WERI-Rb-1 (cell line): ENCODE data around the gene CMC1.
"Not testable (repeated sequence)": the region's sequence is repeated elsewhere in the genome, so short reads cannot be mapped to it uniquely, and the experiment has no call there.

Source experiments
- DNase-seq: peaks from one replicate; pipeline ENCODE4 v3.0.0-alpha.2; 2020
- H3K27ac ChIP-seq: fragments of 250-450 bp; sonication (Bioruptor Pico); 2 replicates; pipeline ENCODE4 v1.5.1; 2020; ENCODE audit warnings: mild to moderate bottlenecking, moderate library complexity
- H3K27me3 ChIP-seq: fragments of 250-450 bp; sonication (Bioruptor Pico); 2 replicates; pipeline ENCODE4 v1.5.1; 2021; ENCODE audit warnings: mild to moderate bottlenecking, low read depth, moderate library complexity; ENCODE audit not compliant: insufficient read depth, severe bottlenecking
- H3K36me3 ChIP-seq: fragments of 250-450 bp; sonication (Bioruptor Pico); 2 replicates; pipeline ENCODE4 v1.5.1; 2020; ENCODE audit warnings: mild to moderate bottlenecking, moderate library complexity
- H3K4me3 ChIP-seq: 2 replicates; pipeline ENCODE4 v1.5.1; 2011; ENCODE audit warnings: low read depth, mild to moderate bottlenecking, control low read depth, low read length
- H3K9me3 ChIP-seq: fragments of 250-450 bp; sonication (Bioruptor Pico); 2 replicates; pipeline ENCODE4 v1.5.1; 2021; ENCODE audit warnings: mild to moderate bottlenecking, moderate library complexity; ENCODE audit not compliant: severe bottlenecking
- TF ChIP-seq, protein P1 (sequence below): IDR thresholded peaks from 2 replicates; pipeline ENCODE4 v1.5.1; 2011; ENCODE audit warnings: low read depth, mild to moderate bottlenecking, control low read depth, inconsistent platforms, low read length

The CMC1 gene, protein sequence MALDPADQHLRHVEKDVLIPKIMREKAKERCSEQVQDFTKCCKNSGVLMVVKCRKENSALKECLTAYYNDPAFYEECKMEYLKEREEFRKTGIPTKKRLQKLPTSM

DNA sequence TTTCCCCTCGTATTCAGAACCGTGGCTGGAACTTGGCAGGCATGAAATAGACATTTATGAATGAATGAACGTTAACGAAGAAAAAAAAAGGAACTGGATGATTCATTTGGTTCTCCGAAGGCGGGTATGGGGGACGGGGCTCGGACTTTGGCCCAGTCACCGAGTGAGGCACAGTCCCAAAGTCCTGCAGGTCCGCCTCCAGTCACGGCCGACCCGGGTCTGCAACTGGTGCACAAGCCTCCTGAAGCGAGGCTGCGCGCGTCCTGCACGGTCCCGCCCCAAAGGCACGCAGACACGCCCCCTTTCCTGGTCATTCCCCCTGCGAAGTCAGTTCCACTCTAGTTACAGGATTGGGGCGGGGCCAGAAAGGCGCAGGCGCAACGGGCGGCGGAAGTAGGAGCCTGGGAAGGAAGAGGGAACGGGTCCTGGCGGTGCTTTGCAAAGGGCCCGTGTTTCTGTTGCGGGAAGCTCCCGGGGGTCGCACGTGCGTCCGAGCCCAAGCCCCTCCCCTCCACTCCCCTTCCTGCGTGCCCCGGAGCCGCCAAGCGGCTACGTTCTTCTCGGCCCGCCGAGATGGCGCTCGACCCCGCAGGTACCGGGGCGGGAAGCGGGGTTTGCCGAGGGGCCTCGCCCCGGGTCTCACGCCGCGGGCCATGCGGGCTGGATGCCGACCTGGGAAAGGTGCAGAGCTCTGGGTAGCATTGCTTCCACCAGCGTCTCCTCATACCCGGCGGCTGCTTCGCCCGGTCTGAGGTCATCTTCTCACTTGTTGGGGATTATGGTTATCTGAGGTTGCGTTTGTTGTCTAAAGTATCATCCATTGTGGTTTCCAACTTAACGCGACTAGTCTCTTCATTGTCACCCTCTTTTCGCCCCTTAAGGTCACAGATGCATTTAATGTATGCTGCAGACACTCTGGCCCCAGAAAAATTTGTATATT, at the start of gene CMC1:
Gene CMC1 (plus strand): TSS at position 399 of the 940 bp plus-strand sequence. CDS start 175 bp downstream, at position 574.
- Histone ChIP-seq H3K36me3 (no peaks in the 10 kb centered on the region; the same call in 1 of the 2 replicates), H3K27me3 (no peaks in the 10 kb centered on the region), H3K27ac (peak within 1 kb of the TSS; percentile 78), H3K9me3 (no peaks in the 10 kb centered on the region), H3K4me3 (peak within 1 kb of the TSS; percentile 83)
- DNase-seq, result peak; percentile 98
- TF ChIP-seq, protein P1, sequence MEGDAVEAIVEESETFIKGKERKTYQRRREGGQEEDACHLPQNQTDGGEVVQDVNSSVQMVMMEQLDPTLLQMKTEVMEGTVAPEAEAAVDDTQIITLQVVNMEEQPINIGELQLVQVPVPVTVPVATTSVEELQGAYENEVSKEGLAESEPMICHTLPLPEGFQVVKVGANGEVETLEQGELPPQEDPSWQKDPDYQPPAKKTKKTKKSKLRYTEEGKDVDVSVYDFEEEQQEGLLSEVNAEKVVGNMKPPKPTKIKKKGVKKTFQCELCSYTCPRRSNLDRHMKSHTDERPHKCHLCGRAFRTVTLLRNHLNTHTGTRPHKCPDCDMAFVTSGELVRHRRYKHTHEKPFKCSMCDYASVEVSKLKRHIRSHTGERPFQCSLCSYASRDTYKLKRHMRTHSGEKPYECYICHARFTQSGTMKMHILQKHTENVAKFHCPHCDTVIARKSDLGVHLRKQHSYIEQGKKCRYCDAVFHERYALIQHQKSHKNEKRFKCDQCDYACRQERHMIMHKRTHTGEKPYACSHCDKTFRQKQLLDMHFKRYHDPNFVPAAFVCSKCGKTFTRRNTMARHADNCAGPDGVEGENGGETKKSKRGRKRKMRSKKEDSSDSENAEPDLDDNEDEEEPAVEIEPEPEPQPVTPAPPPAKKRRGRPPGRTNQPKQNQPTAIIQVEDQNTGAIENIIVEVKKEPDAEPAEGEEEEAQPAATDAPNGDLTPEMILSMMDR, result no peak

DNA sequence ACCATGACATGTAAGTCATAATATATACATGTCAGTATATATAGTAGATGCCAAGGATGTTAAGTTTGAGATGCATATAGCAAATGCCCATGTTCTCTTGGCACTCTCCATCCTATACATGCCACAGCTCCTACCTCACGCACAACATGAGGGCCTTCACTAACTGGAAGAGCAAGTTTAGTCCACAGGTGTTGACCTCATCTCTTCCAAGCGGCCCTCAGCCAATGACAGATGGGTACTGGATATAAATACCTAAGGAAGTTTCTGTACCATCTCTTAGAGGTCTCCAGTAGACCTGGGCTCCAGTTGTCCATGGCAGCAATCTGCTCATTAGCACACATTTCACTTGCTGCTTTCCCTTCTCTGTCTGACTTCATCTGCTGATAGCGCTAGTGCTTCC, 43.3 kb upstream of the CMC1 start:
- DNase-seq, result no peak
- Histone ChIP-seq H3K27me3 (no peaks in the 10 kb centered on the region), H3K27ac (no peak overlapping the region), H3K36me3 (no peaks in the 10 kb centered on the region), H3K4me3 (no peak overlapping the region), H3K9me3 (no peaks in the 10 kb centered on the region)
- TF ChIP-seq, protein P1, result no peak

DNA sequence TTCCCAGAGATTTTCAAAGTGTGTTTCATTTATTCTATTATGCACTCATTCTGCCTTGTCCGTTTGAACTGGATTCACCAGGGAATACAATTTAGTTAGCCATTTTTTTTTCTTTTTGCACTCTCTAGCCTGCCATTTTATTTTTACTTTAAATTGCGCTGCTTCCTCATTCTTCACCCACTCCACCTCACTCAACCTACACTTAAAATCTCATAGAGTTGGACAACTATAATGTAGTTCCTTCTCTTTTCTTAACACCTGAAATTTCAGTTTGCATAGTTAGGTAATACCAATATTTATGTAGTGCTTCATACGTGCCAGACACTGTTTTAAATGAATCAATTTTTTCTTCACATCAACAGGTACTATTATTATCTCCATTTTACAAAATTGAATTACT, 42.4 kb upstream of the CMC1 start:
- DNase-seq, result no peak
- TF ChIP-seq, protein P1, result no peak
- Histone ChIP-seq H3K27ac (no peak overlapping the region), H3K27me3 (no peaks in the 10 kb centered on the region), H3K36me3 (no peaks in the 10 kb centered on the region), H3K4me3 (no peak overlapping the region), H3K9me3 (no peaks in the 10 kb centered on the region)

DNA sequence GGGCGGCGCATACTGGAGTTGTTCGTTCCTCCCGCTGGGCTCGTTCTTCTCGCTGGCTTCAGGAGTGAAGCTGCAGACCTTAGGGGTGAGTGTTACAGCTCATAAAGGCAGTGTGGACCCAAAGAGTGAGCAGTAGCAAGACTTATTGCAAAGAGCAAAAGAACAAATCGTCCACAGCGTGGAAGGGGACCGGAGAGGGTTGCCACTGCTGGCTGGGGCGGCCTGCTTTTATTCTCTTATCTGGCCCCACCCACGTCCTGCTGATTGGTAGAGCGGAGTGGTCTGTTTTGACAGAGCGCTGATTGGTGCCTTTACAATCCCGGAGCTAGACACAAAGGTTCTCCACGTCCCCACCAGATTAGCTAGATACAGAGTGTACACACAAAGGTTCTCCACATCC, 41.8 kb upstream of the CMC1 start:
- H3K36me3 ChIP-seq, DNase-seq, H3K9me3 ChIP-seq, H3K27me3 ChIP-seq, H3K27ac ChIP-seq, H3K4me3 ChIP-seq: not testable (repeated sequence)

DNA sequence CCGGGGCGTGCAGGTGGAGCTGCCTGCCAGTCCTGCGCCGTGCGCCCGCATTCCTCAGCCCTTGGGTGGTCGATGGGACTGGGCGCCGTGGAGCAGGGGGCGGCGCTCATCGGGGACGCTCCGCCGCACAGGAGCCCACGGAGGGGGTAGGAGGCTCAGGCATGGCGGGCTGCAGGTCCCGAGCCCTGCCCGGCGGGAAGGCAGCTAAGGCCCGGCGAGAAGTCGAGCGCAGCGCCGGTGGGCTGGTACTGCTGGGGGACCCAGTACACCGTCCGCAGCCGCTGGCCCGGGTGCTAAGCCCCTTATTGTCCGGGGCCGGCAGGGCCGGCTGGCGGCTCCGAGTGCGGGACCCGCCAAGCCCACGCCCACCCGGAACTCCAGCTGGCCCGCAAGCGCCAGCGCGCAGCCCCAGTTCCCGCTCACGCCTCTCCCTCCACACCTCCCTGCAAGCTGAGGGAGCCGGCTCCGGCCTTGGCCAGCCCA, 41.0 kb upstream of the CMC1 start:
- not testable (repeated sequence) for H3K4me3 ChIP-seq, H3K36me3 ChIP-seq, DNase-seq

DNA sequence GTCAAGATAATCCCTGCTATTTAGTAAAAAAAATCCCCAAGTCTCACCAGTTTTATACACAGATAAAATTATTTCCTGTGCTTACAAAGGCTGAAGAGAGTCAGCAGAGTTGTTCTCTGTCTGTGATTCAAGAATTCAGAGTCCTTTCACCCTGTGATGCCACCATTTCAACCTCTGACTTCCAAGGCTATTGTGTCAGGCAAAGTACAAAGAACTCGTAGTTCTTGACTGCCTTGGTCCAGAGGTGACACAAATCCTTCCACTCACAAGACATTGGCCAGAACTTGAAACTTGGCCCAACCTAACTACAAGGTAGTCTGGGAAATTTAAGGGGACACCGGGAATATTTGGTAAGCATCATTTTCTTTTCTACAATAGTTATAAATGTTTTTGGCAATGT, 34.9 kb upstream of the CMC1 start:
- Histone ChIP-seq H3K9me3 (no peaks in the 10 kb centered on the region), H3K4me3 (no peak overlapping the region), H3K36me3 (no peaks in the 10 kb centered on the region), H3K27ac (no peak overlapping the region), H3K27me3 (no peaks in the 10 kb centered on the region)
- TF ChIP-seq, protein P1, result no peak
- DNase-seq, result no peak

More for the DNA sequence above, 41.0 kb upstream of the CMC1 start:
- H3K9me3 ChIP-seq, H3K27ac ChIP-seq, H3K27me3 ChIP-seq: not testable (repeated sequence)
